Neuronal stem cell (in vitro differentiated cells): ENCODE results near the gene CENPU.

Experiments
- DNase-seq: peaks from one replicate; pipeline ENCODE4 v3.0.0-alpha.2; 2013; ENCODE audit warnings: low spot score
- H2AFZ ChIP-seq: one replicate; pipeline ENCODE4 v1.6.1; 2013; ENCODE audit warnings: mild to moderate bottlenecking, low read length, inconsistent platforms
- H2AK5ac ChIP-seq: 2 replicates; pipeline ENCODE4 v1.6.1; 2013; ENCODE audit warnings: low read depth, mild to moderate bottlenecking, inconsistent platforms, low read length, moderate library complexity, mixed read lengths
- H2BK120ac ChIP-seq: 2 replicates; pipeline ENCODE4 v1.6.1; 2013; ENCODE audit warnings: low read depth, mild to moderate bottlenecking, inconsistent platforms, low read length, moderate library complexity, mixed read lengths
- H2BK12ac ChIP-seq: one replicate; pipeline ENCODE4 v1.6.1; 2013; ENCODE audit warnings: low read length, inconsistent platforms
- H2BK15ac ChIP-seq: 2 replicates; pipeline ENCODE4 v1.6.1; 2013; ENCODE audit warnings: mild to moderate bottlenecking, low read length, inconsistent platforms, mixed read lengths
- H2BK5ac ChIP-seq: one replicate; pipeline ENCODE4 v1.6.1; 2013; ENCODE audit warnings: inconsistent platforms, mild to moderate bottlenecking, low read length, moderate library complexity
- H3K14ac ChIP-seq: one replicate; pipeline ENCODE4 v1.6.1; 2013; ENCODE audit warnings: low read length, inconsistent platforms
- H3K18ac ChIP-seq: 2 replicates; pipeline ENCODE4 v1.6.1; 2013; ENCODE audit warnings: low read length, inconsistent platforms
- H3K23ac ChIP-seq: 2 replicates; pipeline ENCODE4 v1.6.1; 2013; ENCODE audit warnings: low read depth, mild to moderate bottlenecking, mixed read lengths, low read length, inconsistent platforms; ENCODE audit not compliant: poor library complexity
- H3K27ac ChIP-seq: replicated peaks from 3 replicates; pipeline ENCODE4 v1.5.1; 2013; ENCODE audit warnings: low read length, inconsistent platforms
- H3K27me3 ChIP-seq, 3 experiments: 2 replicates each; pipeline ENCODE4 v1.6.1; 2013; ENCODE audit warnings: low read length in 3 of 3, mild to moderate bottlenecking in 2 of 3, inconsistent platforms in 1 of 3, low read depth in 1 of 3, mixed read lengths in 1 of 3, moderate library complexity in 1 of 3; ENCODE audit not compliant: control insufficient read depth in 3 of 3, insufficient read depth in 3 of 3
- H3K36me3 ChIP-seq, 2 donors: replicated peaks in 1 of 2; 2 replicates each; pipeline ENCODE4 v1.6.1; 2013; ENCODE audit warnings: low read length in 2 of 2; ENCODE audit not compliant: control insufficient read depth in 2 of 2, insufficient read depth in 2 of 2
- H3K4ac ChIP-seq: 2 replicates; pipeline ENCODE4 v1.6.1; 2013; ENCODE audit warnings: inconsistent platforms, mild to moderate bottlenecking, low read length, moderate library complexity
- H3K4me1 ChIP-seq, 2 donors: 1 replicate in 1 of 2; 2 replicates in 1 of 2; pipeline ENCODE4 v1.6.1; 2013; ENCODE audit warnings: low read length in 2 of 2, low read depth in 1 of 2; ENCODE audit not compliant: control insufficient read depth in 2 of 2, insufficient read depth in 1 of 2
- H3K4me2 ChIP-seq: one replicate; pipeline ENCODE4 v1.6.1; 2013; ENCODE audit warnings: mild to moderate bottlenecking, low read length, inconsistent platforms; ENCODE audit not compliant: insufficient read depth, poor library complexity, severe bottlenecking
- H3K4me3 ChIP-seq, 2 donors: 2 replicates each; pipeline ENCODE4 v1.5.1; 2013; ENCODE audit warnings: low read length in 2 of 2, mild to moderate bottlenecking in 2 of 2, inconsistent platforms in 1 of 2, moderate library complexity in 1 of 2
- H3K79me1 ChIP-seq: one replicate; pipeline ENCODE4 v1.6.1; 2013; ENCODE audit warnings: low read depth, mild to moderate bottlenecking, inconsistent platforms, low read length, moderate library complexity
- H3K9ac ChIP-seq: one replicate; pipeline ENCODE4 v1.6.1; 2013; ENCODE audit warnings: mild to moderate bottlenecking, low read depth, low read length, inconsistent platforms; ENCODE audit not compliant: poor library complexity
- H3K9me3 ChIP-seq, 2 donors: replicated peaks in 1 of 2; 2 replicates each; pipeline versions ENCODE3 to v1.6.1; 2013; ENCODE audit warnings: low read length in 2 of 2, mild to moderate bottlenecking in 2 of 2, inconsistent platforms in 1 of 2, low read depth in 1 of 2, mixed read lengths in 1 of 2, moderate library complexity in 1 of 2; ENCODE audit not compliant: control insufficient read depth in 2 of 2, insufficient read depth in 1 of 2
- H4K8ac ChIP-seq: one replicate; pipeline ENCODE4 v1.6.1; 2013; ENCODE audit warnings: low read depth, mild to moderate bottlenecking, inconsistent platforms, low read length, moderate library complexity
- H4K91ac ChIP-seq: one replicate; pipeline ENCODE4 v1.6.1; 2013; ENCODE audit warnings: low read length, low read depth, mild to moderate bottlenecking, inconsistent platforms; ENCODE audit not compliant: poor library complexity
- WGBS, 2 donors: extraction: QIAGEN DNeasy Blood & Tissue Kit; methylation state at CpG; one replicate each; pipeline ENCODE4 v1.1.7; 2013; ENCODE audit warnings: missing lambda C conversion rate in 2 of 2, mixed read lengths in 1 of 2; ENCODE audit not compliant: insufficient read length in 2 of 2, insufficient replicate concordance in 1 of 2; ENCODE audit errors: extremely low coverage in 2 of 2; 5-methylcytosine and 5-hydroxymethylcytosine counted together

Gene CENPU

DNA sequence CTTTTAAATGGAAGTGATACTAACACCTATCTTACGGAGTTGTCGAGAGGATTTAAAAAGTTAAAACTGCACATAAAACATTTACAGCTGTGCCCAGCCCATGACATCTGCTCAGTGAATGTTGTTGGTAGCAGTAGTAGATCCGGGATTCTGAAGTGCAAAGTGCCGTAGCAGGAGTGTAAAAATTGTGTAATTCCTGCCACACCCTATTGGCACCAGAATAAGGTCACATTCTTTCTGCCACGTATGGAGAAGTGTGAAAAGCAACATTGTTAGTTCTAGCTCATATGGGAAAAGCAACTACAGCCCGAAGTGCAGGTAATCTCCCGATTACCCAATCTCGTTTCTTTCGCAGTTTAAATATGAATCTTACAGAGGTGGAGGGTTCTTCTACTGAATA is 53.2 kb downstream of the CENPU start:
- Histone ChIP-seq H2BK120ac (no peak overlapping the region), H3K9ac (no peak overlapping the region), H4K91ac (no peak overlapping the region), H3K4me3 (no peak overlapping the region), H3K14ac (no peak overlapping the region), H2BK12ac (no peak overlapping the region), H3K18ac (no peak overlapping the region), H2AK5ac (no peak overlapping the region), H2BK5ac (no peak overlapping the region), H3K4me2 (no peak overlapping the region), H2AFZ (no peak overlapping the region), H3K4me1 (no peaks in the 10 kb centered on the region), H3K36me3 (peaks cover 0 to 32% of the 10 kb centered on the region in 2 donors), H3K4ac (no peak overlapping the region), H2BK15ac (no peak overlapping the region), H3K79me1 (no peaks in the 10 kb centered on the region), H3K9me3 (peaks cover 2 to 8% of the 10 kb centered on the region in 2 donors), H3K27ac (no peak overlapping the region), H3K27me3 (no peaks in the 10 kb centered on the region), H3K23ac (no peak overlapping the region), H4K8ac (no peak overlapping the region)
- DNase-seq: no peak
- WGBS, 2 donors: no CpG with 5 or more reads among the region's 9 CpGs

DNA sequence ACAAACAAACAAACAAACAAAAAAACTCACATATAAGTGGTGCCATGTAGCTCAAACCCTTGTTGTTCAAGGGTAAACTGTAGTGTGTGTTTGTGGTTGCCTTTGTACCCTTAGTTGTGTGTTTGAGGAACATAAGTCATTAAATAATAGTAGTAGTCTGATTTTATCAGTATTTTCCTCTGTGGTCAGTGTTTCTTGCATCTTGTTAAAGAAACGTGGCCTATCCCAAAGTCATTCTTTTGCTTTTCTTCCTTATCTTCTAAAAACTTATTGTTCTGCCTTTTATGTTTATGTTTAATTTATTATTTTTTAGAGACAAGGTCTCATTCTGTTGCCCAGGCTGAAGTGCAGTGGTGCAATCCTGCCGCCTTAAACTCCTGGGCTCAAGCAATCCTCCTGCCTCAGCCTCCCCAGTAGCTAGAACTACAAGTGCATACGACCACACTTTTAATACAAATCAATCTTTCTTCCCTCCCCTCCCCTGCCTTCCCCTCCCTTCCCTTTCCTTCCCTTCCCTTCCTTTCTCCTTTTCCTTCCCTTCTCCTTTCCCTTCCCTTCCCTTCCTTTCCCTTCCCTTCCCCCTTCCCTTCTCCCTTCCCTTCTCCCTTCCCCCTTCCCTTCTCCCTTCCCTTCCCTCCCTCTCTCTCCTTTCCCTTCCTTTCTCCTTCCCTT is 57.9 kb downstream of the CENPU start:
- H3K79me1 ChIP-seq: peaks cover 2% of the 10 kb centered on the region
- H2BK15ac ChIP-seq: no peak overlapping the region
- H2AFZ ChIP-seq: no peak overlapping the region
- H3K14ac ChIP-seq: no peak overlapping the region
- no peak overlapping the region for H3K27ac ChIP-seq
- no peak overlapping the region for H3K9ac ChIP-seq
- no peaks in the 10 kb centered on the region for H3K27me3 ChIP-seq
- no peak overlapping the region for H2BK120ac ChIP-seq
- H4K8ac ChIP-seq: no peak overlapping the region
- no peak overlapping the region for H3K4ac ChIP-seq
- H3K18ac ChIP-seq: no peak overlapping the region
- no peak overlapping the region for H3K4me2 ChIP-seq
- peaks cover 11 to 55% of the 10 kb centered on the region in 2 donors for H3K36me3 ChIP-seq
- no peak overlapping the region for H3K23ac ChIP-seq
- H4K91ac ChIP-seq: no peak overlapping the region
- H3K4me3 ChIP-seq: no peak overlapping the region
- WGBS, 2 donors: no CpG with 5 or more reads among the region's 3 CpGs
- H2BK12ac ChIP-seq: no peak overlapping the region
- no peaks in the 10 kb centered on the region for H3K4me1 ChIP-seq
- no peak for DNase-seq
- no peak overlapping the region for H2BK5ac ChIP-seq
- H2AK5ac ChIP-seq: no peak overlapping the region
- peaks cover 2 to 8% of the 10 kb centered on the region in 2 donors for H3K9me3 ChIP-seq

DNA sequence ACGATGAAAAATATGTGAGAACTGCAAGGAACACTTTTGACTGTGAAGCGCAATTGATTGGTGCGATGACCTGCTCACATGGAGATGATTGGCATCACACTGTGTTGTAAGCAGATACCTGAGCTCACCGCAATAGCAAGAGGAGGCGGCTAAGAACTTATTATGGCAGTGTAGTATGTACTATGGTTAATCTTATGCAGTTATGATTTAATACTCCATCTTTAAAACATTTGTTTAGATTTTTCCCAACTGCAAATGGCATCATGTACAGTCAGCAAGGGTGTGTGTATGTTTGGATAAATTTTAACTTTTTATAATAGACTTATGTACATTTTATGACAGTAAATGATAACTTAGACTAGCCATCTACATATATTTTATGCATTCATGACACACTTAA is 58.9 kb downstream of the CENPU start:
- Histone ChIP-seq H2AK5ac (no peak overlapping the region), H2BK12ac (no peak overlapping the region), H2BK15ac (no peak overlapping the region), H2BK5ac (no peak overlapping the region), H3K18ac (no peak overlapping the region), H4K8ac (no peak overlapping the region), H3K4me2 (no peak overlapping the region), H2BK120ac (no peak overlapping the region), H3K9me3 (peaks cover 2 to 8% of the 10 kb centered on the region in 2 donors), H3K36me3 (peaks cover 11 to 62% of the 10 kb centered on the region in 2 donors), H3K9ac (no peak overlapping the region), H3K27ac (no peak overlapping the region), H4K91ac (no peak overlapping the region), H3K23ac (no peak overlapping the region), H3K27me3 (no peaks in the 10 kb centered on the region), H3K79me1 (peaks cover 2% of the 10 kb centered on the region), H3K4me1 (no peaks in the 10 kb centered on the region), H3K14ac (no peak overlapping the region), H2AFZ (no peak overlapping the region), H3K4me3 (no peak overlapping the region), H3K4ac (no peak overlapping the region)
- WGBS, 2 donors: no CpG with 5 or more reads among the region's 5 CpGs
- DNase-seq: no peak

DNA sequence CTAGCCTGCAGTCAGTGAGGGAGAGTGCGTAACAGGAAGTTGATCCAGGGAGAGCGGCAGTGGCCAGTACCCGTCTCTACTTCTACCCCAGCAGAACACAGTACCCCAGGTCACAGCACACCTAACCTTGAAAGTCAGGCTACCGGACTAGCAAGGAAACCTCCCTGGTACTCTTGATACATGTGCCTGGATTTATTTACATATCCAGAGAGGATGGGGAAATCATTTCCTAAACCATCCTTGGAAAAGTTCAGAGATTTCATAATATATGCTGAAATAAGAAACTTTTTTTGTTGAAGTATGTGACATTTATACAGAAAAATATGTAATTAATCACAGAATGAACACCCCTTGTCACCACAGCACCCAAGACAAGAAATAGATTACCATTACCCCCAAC is 59.9 kb downstream of the CENPU start:
- no peak overlapping the region for H3K18ac ChIP-seq
- no peak overlapping the region for H3K23ac ChIP-seq
- H4K8ac ChIP-seq: no peak overlapping the region
- H4K91ac ChIP-seq: no peak overlapping the region
- H2BK120ac ChIP-seq: no peak overlapping the region
- H3K79me1 ChIP-seq: peaks cover 2% of the 10 kb centered on the region
- no peaks in the 10 kb centered on the region for H3K27me3 ChIP-seq
- no peaks in the 10 kb centered on the region for H3K4me1 ChIP-seq
- no peak overlapping the region for H3K27ac ChIP-seq
- H2BK5ac ChIP-seq: no peak overlapping the region
- H2AFZ ChIP-seq: no peak overlapping the region
- H2AK5ac ChIP-seq: no peak overlapping the region
- H3K4me2 ChIP-seq: no peak overlapping the region
- no peak overlapping the region for H2BK15ac ChIP-seq
- no peak overlapping the region for H3K9ac ChIP-seq
- WGBS, 2 donors: no CpG with 5 or more reads among the region's 4 CpGs
- DNase-seq: no peak
- peaks cover 0 to under 1% of the 10 kb centered on the region in 2 donors for H3K9me3 ChIP-seq
- H2BK12ac ChIP-seq: no peak overlapping the region
- no peak overlapping the region for H3K4ac ChIP-seq
- peaks cover 11 to 64% of the 10 kb centered on the region in 2 donors for H3K36me3 ChIP-seq
- no peak overlapping the region for H3K4me3 ChIP-seq
- H3K14ac ChIP-seq: no peak overlapping the region
